WERI-Rb-1 (cell line): ENCODE results near the gene CALM1.

ENCODE experiments used
- DNase-seq: peaks from one replicate; pipeline ENCODE4 v3.0.0-alpha.2; 2020
- H3K27ac ChIP-seq: fragments of 250-450 bp; sonication (Bioruptor Pico); 2 replicates; pipeline ENCODE4 v1.5.1; 2020; ENCODE audit warnings: mild to moderate bottlenecking, moderate library complexity
- H3K27me3 ChIP-seq: fragments of 250-450 bp; sonication (Bioruptor Pico); 2 replicates; pipeline ENCODE4 v1.5.1; 2021; ENCODE audit warnings: mild to moderate bottlenecking, low read depth, moderate library complexity; ENCODE audit not compliant: insufficient read depth, severe bottlenecking
- H3K36me3 ChIP-seq: fragments of 250-450 bp; sonication (Bioruptor Pico); 2 replicates; pipeline ENCODE4 v1.5.1; 2020; ENCODE audit warnings: mild to moderate bottlenecking, moderate library complexity
- H3K4me3 ChIP-seq: 2 replicates; pipeline ENCODE4 v1.5.1; 2011; ENCODE audit warnings: low read depth, mild to moderate bottlenecking, control low read depth, low read length
- H3K9me3 ChIP-seq: fragments of 250-450 bp; sonication (Bioruptor Pico); 2 replicates; pipeline ENCODE4 v1.5.1; 2021; ENCODE audit warnings: mild to moderate bottlenecking, moderate library complexity; ENCODE audit not compliant: severe bottlenecking
- TF ChIP-seq, protein P1 (sequence below): IDR thresholded peaks from 2 replicates; pipeline ENCODE4 v1.5.1; 2011; ENCODE audit warnings: low read depth, mild to moderate bottlenecking, control low read depth, inconsistent platforms, low read length

The CALM1 gene

DNA sequence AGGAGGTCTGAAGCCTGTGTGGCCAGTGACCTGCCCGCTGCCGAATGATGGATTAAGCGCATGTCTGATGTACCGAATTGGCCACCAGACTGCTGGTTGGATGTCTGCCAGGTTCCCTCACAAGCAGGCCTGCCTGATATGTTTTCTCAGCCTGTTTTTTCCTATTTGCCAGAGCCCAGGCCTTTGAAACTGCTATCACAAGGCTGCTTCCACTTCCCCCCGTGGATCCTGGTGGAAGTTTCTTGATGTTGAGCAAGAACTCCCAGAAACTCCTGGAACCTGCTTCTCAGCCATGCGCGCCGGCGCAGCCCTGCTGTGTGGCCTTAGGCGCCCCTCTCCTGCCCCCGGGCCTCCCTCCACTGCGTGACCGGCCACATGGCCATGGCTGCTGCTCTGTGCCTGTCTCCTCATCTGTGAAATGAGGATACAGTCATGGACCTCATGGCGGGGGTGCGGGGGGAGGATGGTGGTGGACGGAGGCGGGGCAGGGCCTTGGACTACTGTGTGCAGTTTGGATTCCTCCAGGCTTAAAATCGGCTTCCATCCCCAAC lies 56.6 kb downstream of the CALM1 start:
- TF ChIP-seq, protein P1, sequence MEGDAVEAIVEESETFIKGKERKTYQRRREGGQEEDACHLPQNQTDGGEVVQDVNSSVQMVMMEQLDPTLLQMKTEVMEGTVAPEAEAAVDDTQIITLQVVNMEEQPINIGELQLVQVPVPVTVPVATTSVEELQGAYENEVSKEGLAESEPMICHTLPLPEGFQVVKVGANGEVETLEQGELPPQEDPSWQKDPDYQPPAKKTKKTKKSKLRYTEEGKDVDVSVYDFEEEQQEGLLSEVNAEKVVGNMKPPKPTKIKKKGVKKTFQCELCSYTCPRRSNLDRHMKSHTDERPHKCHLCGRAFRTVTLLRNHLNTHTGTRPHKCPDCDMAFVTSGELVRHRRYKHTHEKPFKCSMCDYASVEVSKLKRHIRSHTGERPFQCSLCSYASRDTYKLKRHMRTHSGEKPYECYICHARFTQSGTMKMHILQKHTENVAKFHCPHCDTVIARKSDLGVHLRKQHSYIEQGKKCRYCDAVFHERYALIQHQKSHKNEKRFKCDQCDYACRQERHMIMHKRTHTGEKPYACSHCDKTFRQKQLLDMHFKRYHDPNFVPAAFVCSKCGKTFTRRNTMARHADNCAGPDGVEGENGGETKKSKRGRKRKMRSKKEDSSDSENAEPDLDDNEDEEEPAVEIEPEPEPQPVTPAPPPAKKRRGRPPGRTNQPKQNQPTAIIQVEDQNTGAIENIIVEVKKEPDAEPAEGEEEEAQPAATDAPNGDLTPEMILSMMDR: no peak
- DNase-seq: no peak
- Histone ChIP-seq H3K36me3 (no peaks in the 10 kb centered on the region), H3K4me3 (no peak overlapping the region), H3K27me3 (peaks cover 4% of the 10 kb centered on the region), H3K9me3 (no peaks in the 10 kb centered on the region), H3K27ac (no peak overlapping the region)

DNA sequence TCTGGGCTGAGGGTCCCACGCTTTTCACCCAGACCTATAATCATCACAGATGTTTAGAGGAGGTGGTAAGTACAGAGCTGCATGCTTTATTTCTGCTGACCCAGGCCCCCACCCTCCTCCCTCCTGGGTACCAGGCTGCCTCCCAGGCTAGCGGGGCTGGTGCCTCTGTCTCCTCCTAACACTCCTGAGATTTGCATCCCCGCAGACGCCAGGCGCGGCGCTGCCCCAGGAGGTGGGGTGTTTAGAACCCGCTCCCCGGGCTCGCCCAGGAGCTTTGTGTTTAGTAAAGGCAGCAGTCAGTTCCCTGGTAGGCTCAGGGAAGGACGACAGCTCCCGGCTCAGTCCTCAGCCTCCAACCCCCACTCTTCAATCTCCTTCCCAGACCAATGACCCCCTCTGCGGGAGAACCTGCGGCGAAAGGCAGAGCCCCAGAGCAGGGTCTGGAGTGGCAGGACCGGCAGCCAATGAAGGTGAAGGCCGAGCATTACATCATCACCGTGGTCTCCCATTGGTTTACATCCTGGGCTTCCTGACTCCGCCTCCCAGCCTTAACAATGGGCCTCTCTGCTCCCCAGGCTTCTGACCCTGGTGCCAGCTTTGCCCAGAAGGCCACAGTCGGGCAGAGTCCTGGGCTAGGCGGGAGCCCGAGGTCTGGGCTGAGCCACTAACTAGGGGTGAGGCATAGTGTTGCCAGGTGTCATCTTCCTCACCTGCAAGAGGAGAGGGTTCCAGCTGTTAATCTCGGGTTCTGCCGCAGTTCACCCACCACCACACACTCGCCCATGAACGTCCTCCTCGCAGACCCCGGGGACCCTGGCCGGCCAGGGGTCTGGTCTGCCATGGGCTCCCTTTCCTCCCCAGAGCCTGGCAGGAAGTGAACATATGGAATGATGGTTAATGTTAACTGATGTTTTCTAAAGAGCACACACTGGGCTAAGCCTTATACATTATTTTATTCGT lies 57.5 kb downstream of the CALM1 start:
- Histone ChIP-seq H3K27me3 (peaks cover 4% of the 10 kb centered on the region), H3K4me3 (peak overlapping the region; percentile 9; the same call in 1 of the 2 replicates), H3K36me3 (no peaks in the 10 kb centered on the region), H3K9me3 (no peaks in the 10 kb centered on the region), H3K27ac (no peak overlapping the region)
- TF ChIP-seq, protein P1: no peak
- DNase-seq: peak; percentile 87

DNA sequence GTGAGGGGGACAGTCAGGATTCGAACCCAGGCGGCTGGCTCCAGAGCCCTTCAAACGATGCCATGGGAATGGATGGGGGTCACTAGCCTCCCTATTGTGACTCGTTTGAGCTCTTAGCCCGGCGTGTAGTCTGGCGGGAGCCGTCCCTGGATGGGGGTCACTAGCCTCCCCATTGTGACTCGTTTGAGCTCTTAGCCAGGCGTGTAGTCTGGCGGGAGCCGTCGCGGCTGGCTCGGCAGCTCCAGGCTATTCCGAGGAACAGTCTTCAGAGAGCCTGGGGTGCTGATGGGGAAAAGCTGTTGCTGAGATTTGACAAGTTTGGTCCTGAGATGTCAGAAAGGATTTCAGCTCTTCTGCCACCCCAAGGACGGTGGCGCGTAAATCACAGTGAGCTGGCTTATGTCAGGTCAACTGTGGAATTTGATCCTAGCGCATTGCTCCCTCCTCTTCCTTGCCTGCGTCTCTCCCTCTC lies 58.3 kb downstream of the CALM1 start:
- H3K4me3 ChIP-seq: peak overlapping the region; percentile 23
- DNase-seq: peak; percentile 64

DNA sequence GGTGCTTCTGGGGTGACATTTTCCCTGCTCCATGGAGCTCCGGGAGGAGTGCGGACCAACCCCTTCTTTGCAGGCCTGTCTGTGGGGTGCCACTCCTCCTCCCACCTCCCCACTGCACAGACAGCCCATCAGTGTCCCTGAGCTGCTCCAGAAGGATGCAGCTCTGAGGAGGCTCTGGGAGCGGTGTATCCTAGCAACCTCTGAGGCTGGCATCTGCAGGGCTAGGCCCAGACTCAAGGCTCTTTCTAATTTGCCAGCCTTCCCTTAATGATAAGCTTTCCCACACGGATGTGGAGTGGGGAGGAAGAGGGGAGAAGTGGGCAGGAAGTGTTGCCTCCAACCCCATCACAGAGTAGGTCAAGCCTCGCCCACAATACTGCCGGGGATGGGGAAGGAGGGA lies 59.7 kb downstream of the CALM1 start:
- TF ChIP-seq, protein P1: no peak
- Histone ChIP-seq H3K4me3 (no peak overlapping the region), H3K27ac (no peak overlapping the region), H3K27me3 (peaks cover 4% of the 10 kb centered on the region), H3K9me3 (no peaks in the 10 kb centered on the region), H3K36me3 (no peaks in the 10 kb centered on the region)
- DNase-seq: no peak

More for the DNA sequence above, 58.3 kb downstream of the CALM1 start:
- Histone ChIP-seq H3K27ac (no peak overlapping the region), H3K9me3 (no peaks in the 10 kb centered on the region), H3K36me3 (no peaks in the 10 kb centered on the region), H3K27me3 (peaks cover 4% of the 10 kb centered on the region)
- TF ChIP-seq, protein P1: no peak

DNA sequence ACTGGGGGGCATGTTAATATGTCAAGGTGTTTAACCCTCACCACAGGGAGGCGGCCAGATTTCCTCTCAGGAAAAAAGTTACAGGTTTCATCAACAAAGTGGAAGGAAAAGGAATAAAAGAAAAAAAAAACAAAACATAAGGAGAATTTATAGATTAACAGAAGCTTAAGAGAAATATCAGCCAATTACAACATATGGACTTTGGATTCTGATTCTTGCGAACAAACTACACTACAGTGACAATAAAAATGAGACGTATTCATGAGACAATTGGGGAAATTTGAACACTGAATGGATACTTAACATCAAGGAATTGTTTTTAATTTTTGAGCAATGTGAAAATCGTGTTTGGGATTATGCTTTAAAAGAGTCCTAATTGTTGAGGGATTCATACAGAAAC lies 60.4 kb downstream of the CALM1 start:
- TF ChIP-seq, protein P1: no peak
- H3K36me3 ChIP-seq: no peaks in the 10 kb centered on the region
- DNase-seq: no peak
- no peaks in the 10 kb centered on the region for H3K9me3 ChIP-seq
- H3K4me3 ChIP-seq: no peak overlapping the region
- H3K27me3 ChIP-seq: peaks cover 4% of the 10 kb centered on the region
- no peak overlapping the region for H3K27ac ChIP-seq
